ENCODE measurements around the gene TXNL4B. TPM values are rescaled to one million over a fixed set of nuclear protein-coding genes. Genes with fewer than 3 reads are reported as not detected.

TXNL4B gene
- total RNA-seq, 1 experiment from 2014 or later: 9.9 TPM

GRCh38 chr16:72068930-72069329 lies 24.5 kb downstream of the TXNL4B start:
- Histone ChIP-seq H2BK12ac (ENCODE audit: insufficient read length, low read depth, low read length) (no peak overlapping the region), H4K5ac (ENCODE audit: insufficient read length, low read depth, low read length) (no peak overlapping the region), H2BK120ac (ENCODE audit: low read depth, low read length, poor library complexity, severe bottlenecking) (no peak overlapping the region), H3K79me1 (ENCODE audit: insufficient read depth, low read depth, low read length, poor library complexity, severe bottlenecking) (no peaks in the 10 kb centered on the region), H3T11ph (ENCODE audit: low read length) (no peak overlapping the region), H3K4me1 (ENCODE audit: insufficient read depth, low read length) (no peaks in the 10 kb centered on the region), H3K9ac (ENCODE audit: extremely low read depth, insufficient read length, low read length) (no peak overlapping the region), H3K27me3 (ENCODE audit: insufficient read depth, low read length) (no peaks in the 10 kb centered on the region), H3K18ac (ENCODE audit: insufficient read length, low read depth, low read length) (no peak overlapping the region), H3K27ac (ENCODE audit: insufficient read length, low read depth, low read length) (no peak overlapping the region), H3K79me2 (ENCODE audit: insufficient read depth, low read length) (no peaks in the 10 kb centered on the region), H4K8ac (replicated peaks; ENCODE audit: insufficient read length, low read depth, low read length) (no peak overlapping the region), H4K91ac (ENCODE audit: insufficient read length, low read depth, low read length) (no peak overlapping the region), H3K14ac (ENCODE audit: insufficient read depth, low read length) (no peak overlapping the region), H3K56ac (ENCODE audit: insufficient read length, low read depth, low read length) (no peak overlapping the region), H4K20me1 (ENCODE audit: control insufficient read depth, insufficient read depth, insufficient read length) (no peaks in the 10 kb centered on the region), H3K9me3 (ENCODE audit: control insufficient read depth, low read depth, low read length) (no peaks in the 10 kb centered on the region), H2BK5ac (ENCODE audit: insufficient read length, low read length) (no peak overlapping the region), H3K4me2 (ENCODE audit: insufficient read depth, insufficient read length, low read length) (no peak overlapping the region), H2BK20ac (ENCODE audit: low read depth, low read length, poor library complexity, severe bottlenecking) (no peak overlapping the region), H2BK15ac (ENCODE audit: low read depth, low read length) (no peak overlapping the region), H3K4ac (ENCODE audit: low read depth, low read length) (no peak overlapping the region), H2AFZ (ENCODE audit: low read length) (no peak overlapping the region), H3K23ac (ENCODE audit: insufficient read length, low read depth, low read length) (no peak overlapping the region), H3K23me2 (ENCODE audit: insufficient read length, low read depth, low read length, poor library complexity, severe bottlenecking) (no peaks in the 10 kb centered on the region), H2AK5ac (ENCODE audit: insufficient read length, low read length) (no peak overlapping the region)
- no CpG with 5 or more reads among the region's 4 CpGs for WGBS (ENCODE audit: extremely low coverage, insufficient read length, low lambda C conversion rate)
- Mint-ChIP-seq H3K27me3 (ENCODE audit: low read depth) (peaks cover 7% of the 10 kb centered on the region; the same call in 1 of the 2 replicates), H3K27ac (no peak overlapping the region), H3K9me3 (peaks cover 0 to 3% of the 10 kb centered on the region in 2 experiments; a peak in 2 of 5 replicates), H3K36me3 (ENCODE audit: insufficient read depth in 1 of 3, low read depth in 3 of 3) (no peaks in the 10 kb centered on the region; a peak in 1 of 7 replicates), H3K4me1 (peaks cover 5 to 8% of the 10 kb centered on the region in 2 experiments; a peak in 2 of 4 replicates), H3K4me3 (no peak overlapping the region)
- no peak for DNase-seq
- TF ChIP-seq, protein P1, sequence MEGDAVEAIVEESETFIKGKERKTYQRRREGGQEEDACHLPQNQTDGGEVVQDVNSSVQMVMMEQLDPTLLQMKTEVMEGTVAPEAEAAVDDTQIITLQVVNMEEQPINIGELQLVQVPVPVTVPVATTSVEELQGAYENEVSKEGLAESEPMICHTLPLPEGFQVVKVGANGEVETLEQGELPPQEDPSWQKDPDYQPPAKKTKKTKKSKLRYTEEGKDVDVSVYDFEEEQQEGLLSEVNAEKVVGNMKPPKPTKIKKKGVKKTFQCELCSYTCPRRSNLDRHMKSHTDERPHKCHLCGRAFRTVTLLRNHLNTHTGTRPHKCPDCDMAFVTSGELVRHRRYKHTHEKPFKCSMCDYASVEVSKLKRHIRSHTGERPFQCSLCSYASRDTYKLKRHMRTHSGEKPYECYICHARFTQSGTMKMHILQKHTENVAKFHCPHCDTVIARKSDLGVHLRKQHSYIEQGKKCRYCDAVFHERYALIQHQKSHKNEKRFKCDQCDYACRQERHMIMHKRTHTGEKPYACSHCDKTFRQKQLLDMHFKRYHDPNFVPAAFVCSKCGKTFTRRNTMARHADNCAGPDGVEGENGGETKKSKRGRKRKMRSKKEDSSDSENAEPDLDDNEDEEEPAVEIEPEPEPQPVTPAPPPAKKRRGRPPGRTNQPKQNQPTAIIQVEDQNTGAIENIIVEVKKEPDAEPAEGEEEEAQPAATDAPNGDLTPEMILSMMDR (conservative IDR thresholded peaks at IDR 0.05): no peak

All from H9 (cell line).